ENCODE results near the gene TOPBP1.

TOPBP1 gene

GRCh38 chr3:133573629-133574194, 88.0 kb downstream of the TOPBP1 start, which contains the start of gene CDV3:
Gene CDV3, plus strand, starts transcription at chr3:133573686. Its CDS starts 359 bp downstream, at chr3:133574045.
- Histone ChIP-seq H3K79me2 (ENCODE audit: insufficient read depth, low read length) (peaks cover 44% of the 10 kb centered on the region), H3K27me3 (ENCODE audit: insufficient read depth, low read length) (no peaks in the 10 kb centered on the region), H3K9me3 (ENCODE audit: low read length) (no peaks in the 10 kb centered on the region), H3F3A (ENCODE audit: insufficient read depth, low read length) (0 out of 2 replicates have a peak, but pooled peaks cover 3% of the 10 kb centered on the region), H3K9ac (ENCODE audit: low read length) (peak within 1 kb of the TSS; percentile 83), H3K27ac (ENCODE audit: low read depth, low read length, poor library complexity, severe bottlenecking) (peak within 1 kb of the TSS; percentile 97), H4K20me1 (ENCODE audit: insufficient read depth, low read length) (no peaks in the 10 kb centered on the region), H3K4me2 (ENCODE audit: low read length) (peak within 1 kb of the TSS; percentile 88), H3K4me3 (ENCODE audit: low read depth, low read length, poor library complexity, severe bottlenecking) (peak within 1 kb of the TSS; percentile 78), H3K4me1 (ENCODE audit: insufficient read depth, low read length, severe bottlenecking) (peaks cover 53% of the 10 kb centered on the region), H3K36me3 (ENCODE audit: insufficient read depth, low read length) (peaks cover 42% of the 10 kb centered on the region), H3K9me2 (ENCODE audit: low read depth, low read length) (no peaks in the 10 kb centered on the region), H2AFZ (ENCODE audit: low read length) (no peak within 1 kb of the TSS)
- no peak for TF ChIP-seq EZH2 (IDR thresholded peaks at IDR 0.05; ENCODE audit: borderline replicate concordance, low read length)
- TF ChIP-seq, protein P1, sequence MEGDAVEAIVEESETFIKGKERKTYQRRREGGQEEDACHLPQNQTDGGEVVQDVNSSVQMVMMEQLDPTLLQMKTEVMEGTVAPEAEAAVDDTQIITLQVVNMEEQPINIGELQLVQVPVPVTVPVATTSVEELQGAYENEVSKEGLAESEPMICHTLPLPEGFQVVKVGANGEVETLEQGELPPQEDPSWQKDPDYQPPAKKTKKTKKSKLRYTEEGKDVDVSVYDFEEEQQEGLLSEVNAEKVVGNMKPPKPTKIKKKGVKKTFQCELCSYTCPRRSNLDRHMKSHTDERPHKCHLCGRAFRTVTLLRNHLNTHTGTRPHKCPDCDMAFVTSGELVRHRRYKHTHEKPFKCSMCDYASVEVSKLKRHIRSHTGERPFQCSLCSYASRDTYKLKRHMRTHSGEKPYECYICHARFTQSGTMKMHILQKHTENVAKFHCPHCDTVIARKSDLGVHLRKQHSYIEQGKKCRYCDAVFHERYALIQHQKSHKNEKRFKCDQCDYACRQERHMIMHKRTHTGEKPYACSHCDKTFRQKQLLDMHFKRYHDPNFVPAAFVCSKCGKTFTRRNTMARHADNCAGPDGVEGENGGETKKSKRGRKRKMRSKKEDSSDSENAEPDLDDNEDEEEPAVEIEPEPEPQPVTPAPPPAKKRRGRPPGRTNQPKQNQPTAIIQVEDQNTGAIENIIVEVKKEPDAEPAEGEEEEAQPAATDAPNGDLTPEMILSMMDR (IDR thresholded peaks at IDR 0.05; ENCODE audit: low read length): no peak

DNA sequence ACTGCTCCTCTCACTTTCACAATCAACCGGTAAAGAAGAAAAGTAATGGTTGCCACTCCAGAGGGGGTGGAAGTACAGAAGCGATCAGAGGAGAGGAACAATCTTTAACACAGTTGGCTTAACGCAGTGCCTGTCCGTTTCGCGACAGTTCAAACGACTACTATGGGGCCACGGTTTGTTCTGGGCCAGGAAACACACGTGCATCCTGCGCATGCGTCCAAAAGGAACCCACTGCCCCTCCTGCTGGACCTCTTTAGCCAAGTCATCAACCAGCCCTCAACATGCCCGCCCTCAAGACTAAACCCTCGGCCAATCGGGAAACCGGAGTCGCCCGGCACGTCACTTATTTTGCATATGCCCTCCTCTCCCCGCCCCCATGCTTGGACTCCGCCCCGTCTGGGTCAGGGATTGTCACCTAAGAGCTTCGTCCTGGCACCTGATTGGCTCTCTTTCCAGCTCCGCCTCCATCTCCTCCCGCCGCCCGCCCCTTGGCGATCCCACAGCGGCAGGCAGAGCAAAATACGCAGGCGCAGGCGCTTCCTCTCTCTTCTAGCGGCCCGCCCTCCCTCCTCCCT, 88.6 kb downstream of the TOPBP1 start:
- peak overlapping the region; percentile 86 for H3K4me2 ChIP-seq (ENCODE audit: low read length)
- H3K36me3 ChIP-seq (ENCODE audit: insufficient read depth, low read length): peaks cover 37% of the 10 kb centered on the region
- TF ChIP-seq, protein P1 (IDR thresholded peaks at IDR 0.05; ENCODE audit: low read length): no peak
- TF ChIP-seq EZH2 (IDR thresholded peaks at IDR 0.05; ENCODE audit: borderline replicate concordance, low read length): no peak
- 0 out of 2 replicates have a peak, but pooled peaks cover 3% of the 10 kb centered on the region for H3F3A ChIP-seq (ENCODE audit: insufficient read depth, low read length)
- peaks cover 39% of the 10 kb centered on the region for H3K79me2 ChIP-seq (ENCODE audit: insufficient read depth, low read length)
- H3K9me3 ChIP-seq (ENCODE audit: low read length): no peaks in the 10 kb centered on the region
- peak overlapping the region; percentile 97 for H3K27ac ChIP-seq (ENCODE audit: low read depth, low read length, poor library complexity, severe bottlenecking)
- H4K20me1 ChIP-seq (ENCODE audit: insufficient read depth, low read length): no peaks in the 10 kb centered on the region
- no peaks in the 10 kb centered on the region for H3K9me2 ChIP-seq (ENCODE audit: low read depth, low read length)
- peaks cover 47% of the 10 kb centered on the region for H3K4me1 ChIP-seq (ENCODE audit: insufficient read depth, low read length, severe bottlenecking)
- H3K27me3 ChIP-seq (ENCODE audit: insufficient read depth, low read length): no peaks in the 10 kb centered on the region
- peak overlapping the region; percentile 78 for H3K4me3 ChIP-seq (ENCODE audit: low read depth, low read length, poor library complexity, severe bottlenecking)
- peak overlapping the region; percentile 79 for H3K9ac ChIP-seq (ENCODE audit: low read length)
- H2AFZ ChIP-seq (ENCODE audit: low read length): no peak overlapping the region

DNA sequence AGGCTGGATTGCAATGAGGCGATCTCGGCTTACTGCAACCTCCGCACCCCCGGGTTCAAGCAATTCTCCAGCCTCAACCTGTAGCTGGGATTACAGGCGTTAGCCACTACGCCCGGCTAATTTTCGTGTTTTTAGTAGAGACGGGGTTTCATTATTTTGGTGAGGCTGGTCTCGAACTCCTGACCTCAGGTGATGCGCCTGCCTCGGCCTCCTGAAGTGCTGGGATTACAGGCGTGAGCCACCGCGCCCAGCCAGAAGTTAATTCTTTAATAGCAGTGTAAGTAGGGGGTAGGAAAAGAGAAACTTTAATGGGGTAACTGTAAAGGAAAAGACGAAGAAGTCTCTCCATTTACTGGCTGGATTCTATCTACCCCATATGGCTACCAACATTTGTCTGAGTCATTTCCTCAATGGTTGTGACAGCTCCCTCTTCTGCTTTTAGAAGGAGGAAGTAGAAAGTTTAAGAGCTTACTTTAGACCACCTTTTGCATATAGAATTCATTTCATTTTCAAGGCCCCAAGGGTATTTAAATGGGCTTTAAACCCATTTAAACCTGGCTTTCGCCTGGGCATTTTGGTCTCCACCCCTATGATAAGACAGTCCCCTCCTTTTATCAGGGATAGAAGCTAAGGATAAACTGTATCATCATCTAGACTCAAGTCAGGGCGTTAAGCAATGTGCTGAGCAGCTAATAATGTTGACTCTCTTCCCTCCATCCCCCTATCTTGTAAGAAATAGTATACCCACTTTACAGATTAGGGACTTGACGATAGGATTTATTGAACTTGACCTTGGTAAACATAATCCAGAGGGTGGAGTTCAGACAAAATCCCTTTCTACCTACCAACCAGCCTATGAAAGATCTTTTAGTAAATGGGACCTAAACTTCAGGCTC, 89.3 kb downstream of the TOPBP1 start:
- Histone ChIP-seq H2AFZ (ENCODE audit: low read length) (no peak overlapping the region), H3K36me3 (ENCODE audit: insufficient read depth, low read length) (peaks cover 29% of the 10 kb centered on the region), H3K9ac (ENCODE audit: low read length) (peak overlapping the region; percentile 79), H3K9me3 (ENCODE audit: low read length) (no peaks in the 10 kb centered on the region), H3K4me2 (ENCODE audit: low read length) (peak overlapping the region; percentile 86), H3K9me2 (ENCODE audit: low read depth, low read length) (no peaks in the 10 kb centered on the region), H3K4me1 (ENCODE audit: insufficient read depth, low read length, severe bottlenecking) (peaks cover 40% of the 10 kb centered on the region), H3K79me2 (ENCODE audit: insufficient read depth, low read length) (peaks cover 31% of the 10 kb centered on the region), H3K27ac (ENCODE audit: low read depth, low read length, poor library complexity, severe bottlenecking) (peak overlapping the region; percentile 97), H4K20me1 (ENCODE audit: insufficient read depth, low read length) (no peaks in the 10 kb centered on the region), H3F3A (ENCODE audit: insufficient read depth, low read length) (0 out of 2 replicates have a peak, but pooled peaks cover 3% of the 10 kb centered on the region), H3K4me3 (ENCODE audit: low read depth, low read length, poor library complexity, severe bottlenecking) (peak overlapping the region; percentile 59), H3K27me3 (ENCODE audit: insufficient read depth, low read length) (no peaks in the 10 kb centered on the region)
- TF ChIP-seq, protein P1 (IDR thresholded peaks at IDR 0.05; ENCODE audit: low read length): peak; percentile 18; the same call in 1 of the 2 replicates
- no peak for TF ChIP-seq EZH2 (IDR thresholded peaks at IDR 0.05; ENCODE audit: borderline replicate concordance, low read length)

All from OCI-LY1 (cell line).